ENCODE measurements around the gene DPP7. TPM values are rescaled to one million over a fixed set of nuclear protein-coding genes. Genes with fewer than 3 reads are reported as not detected.

The DPP7 gene
- total RNA-seq, 1 experiment from 2014 or later, result 291 TPM

- no TSS peak for BruUV-seq (replicated peaks)
- DNase-seq (ENCODE audit: low read depth, low spot score) (no peak), ATAC-seq (no peak)
- RAD21 ChIA-PET (ENCODE audit: low non-redundant PET in 1 of 2, low total read pairs in 2 of 2, uncharacterized antibody in 2 of 2, unreplicated experiment in 2 of 2), result no interaction called here
- H3K4me1 ChIP-seq (ENCODE audit: control insufficient read depth in 1 of 2, insufficient read depth in 2 of 2, low read length in 2 of 2), result peaks cover 12 to 22% of the 10 kb centered on the region in 2 experiments
- no peaks in the 10 kb centered on the region for H3K27me3 ChIP-seq (ENCODE audit: insufficient read depth, low read length)
- H3K9me2 ChIP-seq (ENCODE audit: insufficient read depth), result no peaks in the 10 kb centered on the region
- POLR2A ChIA-PET, result interaction anchor here (3.1 kb wide), 1 partner anchor 14 kb away, joined by 16 read pairs; no protein-coding TSS in a partner anchor
- H3K9ac ChIP-seq (ENCODE audit: low read length), result no peak overlapping the region
- no peak overlapping the region for H2AFZ ChIP-seq (ENCODE audit: low read depth, low read length, poor library complexity, severe bottlenecking)
- no peaks in the 10 kb centered on the region for H4K20me1 ChIP-seq (ENCODE audit: insufficient read depth)
- H3K27ac ChIP-seq (ENCODE audit: low read depth, low read length), result no peak overlapping the region; the same call in 1 of the 2 replicates
- H3K4me3 ChIP-seq (replicated peaks in 1 of 2; ENCODE audit: low read depth in 1 of 2, low read length in 2 of 2), result no peak overlapping the region
- intact Hi-C loops (cut with micrococcal nuclease), result no loop called here
- no peak for TF ChIP-seq REST (IDR thresholded peaks at IDR 0.05; ENCODE audit: low read depth)
- no peak for TF ChIP-seq CEBPB (IDR thresholded peaks at IDR 0.05; ENCODE audit: low read depth)
- TF ChIP-seq EZH2 (IDR thresholded peaks at IDR 0.05), result no peak
- no peak for TF ChIP-seq ELF1 (IDR thresholded peaks at IDR 0.05; ENCODE audit: borderline replicate concordance, low read depth)
- no peak for TF ChIP-seq SP1 (IDR thresholded peaks at IDR 0.05; ENCODE audit: low read depth)
- TF ChIP-seq TCF7L2 (IDR thresholded peaks at IDR 0.05; ENCODE audit: borderline replicate concordance, extremely low read depth, insufficient read depth, insufficient read length), result no peak
- TF ChIP-seq RAD21 (IDR thresholded peaks at IDR 0.05; ENCODE audit: low read depth), result no peak
- TF ChIP-seq JUND (IDR thresholded peaks at IDR 0.05), result no peak
- no peak for TF ChIP-seq SRF (IDR thresholded peaks at IDR 0.05; ENCODE audit: low read depth)
- TF ChIP-seq FOSL1 (IDR thresholded peaks at IDR 0.05; ENCODE audit: low read depth), result no peak
- H3K79me2 ChIP-seq (ENCODE audit: insufficient read depth, low read length), result no peaks in the 10 kb centered on the region
- H3K9me3 ChIP-seq (ENCODE audit: control insufficient read depth in 1 of 2, insufficient read depth in 1 of 2, low read depth in 1 of 2, low read length in 2 of 2), result no peaks in the 10 kb centered on the region; a peak in 1 of 4 replicates
- H3K4me2 ChIP-seq (ENCODE audit: low read length), result no peak overlapping the region
- H3K36me3 ChIP-seq (ENCODE audit: control insufficient read depth in 1 of 2, insufficient read depth in 2 of 2, low read length in 2 of 2), result no peaks in the 10 kb centered on the region
- CTCF ChIA-PET, result no interaction called here
Measured at GRCh38 chr9:137148661-137149060, 34.1 kb upstream of the DPP7 start.
